ENCODE measurements around the gene OPCML. TPM values are rescaled to one million over a fixed set of nuclear protein-coding genes. Genes with fewer than 3 reads are reported as not detected.

Gene OPCML
- polyA plus RNA-seq, 1 donor from 2014 or later: 11.6 TPM

GRCh38 chr11:132658004-132658403 lies 874.3 kb downstream of the OPCML start:
- Histone ChIP-seq H3K9me2 (ENCODE audit: insufficient read depth, low read length) (no peaks in the 10 kb centered on the region), H4K20me1 (ENCODE audit: insufficient read depth) (no peaks in the 10 kb centered on the region), H3K36me3 (ENCODE audit: insufficient read depth, low read length) (no peaks in the 10 kb centered on the region), H2AFZ (ENCODE audit: low read depth, low read length) (no peak overlapping the region), H3K9ac (ENCODE audit: low read length) (no peak overlapping the region), H3K27ac (ENCODE audit: low read length) (no peak overlapping the region), H3K4me3 (ENCODE audit: low read length) (no peak overlapping the region), H3K27me3 (ENCODE audit: insufficient read depth, low read depth, low read length) (no peaks in the 10 kb centered on the region), H3F3A (ENCODE audit: insufficient read depth, low read length, poor library complexity, severe bottlenecking) (no peaks in the 10 kb centered on the region), H3K9me3 (ENCODE audit: low read length) (no peaks in the 10 kb centered on the region), H3K4me2 (ENCODE audit: low read length) (no peak overlapping the region), H3K79me2 (replicated peaks; ENCODE audit: insufficient read depth, low read length) (no peaks in the 10 kb centered on the region)
- no peak for TF ChIP-seq EZH2 (IDR thresholded peaks at IDR 0.05; ENCODE audit: borderline replicate concordance, insufficient read depth, low read length, poor library complexity, severe bottlenecking)
- TF ChIP-seq POLR2AphosphoS5 (IDR thresholded peaks at IDR 0.05): no peak
- TF ChIP-seq TAF1 (IDR thresholded peaks at IDR 0.05; ENCODE audit: low read depth): no peak
- TF ChIP-seq, protein P1, sequence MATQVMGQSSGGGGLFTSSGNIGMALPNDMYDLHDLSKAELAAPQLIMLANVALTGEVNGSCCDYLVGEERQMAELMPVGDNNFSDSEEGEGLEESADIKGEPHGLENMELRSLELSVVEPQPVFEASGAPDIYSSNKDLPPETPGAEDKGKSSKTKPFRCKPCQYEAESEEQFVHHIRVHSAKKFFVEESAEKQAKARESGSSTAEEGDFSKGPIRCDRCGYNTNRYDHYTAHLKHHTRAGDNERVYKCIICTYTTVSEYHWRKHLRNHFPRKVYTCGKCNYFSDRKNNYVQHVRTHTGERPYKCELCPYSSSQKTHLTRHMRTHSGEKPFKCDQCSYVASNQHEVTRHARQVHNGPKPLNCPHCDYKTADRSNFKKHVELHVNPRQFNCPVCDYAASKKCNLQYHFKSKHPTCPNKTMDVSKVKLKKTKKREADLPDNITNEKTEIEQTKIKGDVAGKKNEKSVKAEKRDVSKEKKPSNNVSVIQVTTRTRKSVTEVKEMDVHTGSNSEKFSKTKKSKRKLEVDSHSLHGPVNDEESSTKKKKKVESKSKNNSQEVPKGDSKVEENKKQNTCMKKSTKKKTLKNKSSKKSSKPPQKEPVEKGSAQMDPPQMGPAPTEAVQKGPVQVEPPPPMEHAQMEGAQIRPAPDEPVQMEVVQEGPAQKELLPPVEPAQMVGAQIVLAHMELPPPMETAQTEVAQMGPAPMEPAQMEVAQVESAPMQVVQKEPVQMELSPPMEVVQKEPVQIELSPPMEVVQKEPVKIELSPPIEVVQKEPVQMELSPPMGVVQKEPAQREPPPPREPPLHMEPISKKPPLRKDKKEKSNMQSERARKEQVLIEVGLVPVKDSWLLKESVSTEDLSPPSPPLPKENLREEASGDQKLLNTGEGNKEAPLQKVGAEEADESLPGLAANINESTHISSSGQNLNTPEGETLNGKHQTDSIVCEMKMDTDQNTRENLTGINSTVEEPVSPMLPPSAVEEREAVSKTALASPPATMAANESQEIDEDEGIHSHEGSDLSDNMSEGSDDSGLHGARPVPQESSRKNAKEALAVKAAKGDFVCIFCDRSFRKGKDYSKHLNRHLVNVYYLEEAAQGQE (IDR thresholded peaks at IDR 0.05; ENCODE audit: borderline replicate concordance): no peak
- TF ChIP-seq SMC3 (conservative IDR thresholded peaks at IDR 0.05; ENCODE audit: poor library complexity): no peak
- no peak for TF ChIP-seq MXI1 (conservative IDR thresholded peaks at IDR 0.05; ENCODE audit: poor library complexity, severe bottlenecking)
- TF ChIP-seq RAD21 (conservative IDR thresholded peaks at IDR 0.05): no peak
- no peak for TF ChIP-seq CTCF (IDR thresholded peaks at IDR 0.05; ENCODE audit: poor library complexity, severe bottlenecking)
- no peak for TF ChIP-seq EP300 (conservative IDR thresholded peaks at IDR 0.05; ENCODE audit: poor library complexity, severe bottlenecking)

- Histone ChIP-seq H3K4me2 (ENCODE audit: low read length) (no peak overlapping the region), H4K20me1 (ENCODE audit: insufficient read depth) (no peaks in the 10 kb centered on the region), H3K9me2 (ENCODE audit: insufficient read depth, low read length) (no peaks in the 10 kb centered on the region)
Measured at GRCh38 chr11:132655187-132655855, 877.0 kb downstream of the OPCML start.

More at GRCh38 chr11:132655187-132655855, 877.0 kb downstream of the OPCML start:
- Histone ChIP-seq H3K4me3 (ENCODE audit: low read length) (no peak overlapping the region), H3K9me3 (ENCODE audit: low read length) (no peaks in the 10 kb centered on the region), H3K27me3 (ENCODE audit: insufficient read depth, low read depth, low read length) (no peaks in the 10 kb centered on the region), H3F3A (ENCODE audit: insufficient read depth, low read length, poor library complexity, severe bottlenecking) (no peaks in the 10 kb centered on the region), H3K79me2 (replicated peaks; ENCODE audit: insufficient read depth, low read length) (no peaks in the 10 kb centered on the region), H3K27ac (ENCODE audit: low read length) (no peak overlapping the region), H2AFZ (ENCODE audit: low read depth, low read length) (no peak overlapping the region), H3K9ac (ENCODE audit: low read length) (no peak overlapping the region), H3K36me3 (ENCODE audit: insufficient read depth, low read length) (no peaks in the 10 kb centered on the region)
- no peak for TF ChIP-seq RAD21 (conservative IDR thresholded peaks at IDR 0.05)
- TF ChIP-seq EZH2 (IDR thresholded peaks at IDR 0.05; ENCODE audit: borderline replicate concordance, insufficient read depth, low read length, poor library complexity, severe bottlenecking): no peak
- no peak for TF ChIP-seq SMC3 (conservative IDR thresholded peaks at IDR 0.05; ENCODE audit: poor library complexity)
- no peak for TF ChIP-seq TAF1 (IDR thresholded peaks at IDR 0.05; ENCODE audit: low read depth)
- TF ChIP-seq EP300 (conservative IDR thresholded peaks at IDR 0.05; ENCODE audit: poor library complexity, severe bottlenecking): no peak
- TF ChIP-seq CTCF (IDR thresholded peaks at IDR 0.05; ENCODE audit: poor library complexity, severe bottlenecking): no peak
- no peak for TF ChIP-seq POLR2AphosphoS5 (IDR thresholded peaks at IDR 0.05)
- TF ChIP-seq, protein P1 (IDR thresholded peaks at IDR 0.05; ENCODE audit: borderline replicate concordance): no peak
- no peak for TF ChIP-seq MXI1 (conservative IDR thresholded peaks at IDR 0.05; ENCODE audit: poor library complexity, severe bottlenecking)
